ENCODE data around the gene OR1J4.

OR1J4 gene

GRCh38 chr9:122552812-122553211, 33.9 kb downstream of the OR1J4 start, which contains the start of gene OR1N2:
Gene OR1N2, plus strand, starts transcription at chr9:122553112. Its CDS starts 100 bp downstream, at chr9:122553212.
- TF ChIP-seq CTCF (IDR thresholded peaks at IDR 0.05; ENCODE audit: low read depth, low read length, missing control alignments), result no peak
- H3K36me3 ChIP-seq (replicated peaks), result no peaks in the 10 kb centered on the region
- H3K27ac ChIP-seq, result no peak within 1 kb of the TSS
- no peak for DNase-seq
- in situ Hi-C loops (cut with HindIII; ENCODE audit: low pct_ligation_motif_present, low sequenced_read_pairs), result no loop called here
- H3K27me3 ChIP-seq (replicated peaks), result no peaks in the 10 kb centered on the region
- no peak within 1 kb of the TSS for H3K4me3 ChIP-seq (ENCODE audit: low read depth, low read length)

DNA sequence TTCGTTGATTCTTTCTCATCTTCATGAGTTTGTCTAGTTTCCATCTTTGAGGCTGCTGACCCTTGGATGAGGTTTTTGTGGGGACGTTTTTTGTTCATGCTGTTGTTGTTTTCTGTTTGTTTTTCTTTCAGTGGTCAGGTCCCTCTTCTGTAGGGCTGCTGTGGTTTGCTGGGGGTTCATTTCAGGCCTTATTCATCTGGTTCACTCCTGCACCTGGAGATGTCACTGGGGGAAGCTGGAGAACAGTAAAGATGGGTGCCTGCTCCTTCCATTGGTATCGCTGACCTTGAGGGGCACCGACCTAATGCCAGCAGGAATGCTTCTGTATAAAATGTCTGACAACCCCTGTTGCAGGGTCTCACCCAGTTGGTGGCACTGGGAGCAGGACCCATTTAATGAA, 42.5 kb downstream of the OR1J4 start:
- Histone ChIP-seq H3K27ac (no peak overlapping the region), H3K36me3 (replicated peaks) (no peaks in the 10 kb centered on the region), H3K4me3 (ENCODE audit: low read depth, low read length) (no peak overlapping the region), H3K27me3 (replicated peaks) (no peaks in the 10 kb centered on the region)
- no peak for TF ChIP-seq CTCF (IDR thresholded peaks at IDR 0.05; ENCODE audit: low read depth, low read length, missing control alignments)
- in situ Hi-C loops (cut with HindIII; ENCODE audit: low pct_ligation_motif_present, low sequenced_read_pairs), result no loop called here
- no peak for DNase-seq

DNA sequence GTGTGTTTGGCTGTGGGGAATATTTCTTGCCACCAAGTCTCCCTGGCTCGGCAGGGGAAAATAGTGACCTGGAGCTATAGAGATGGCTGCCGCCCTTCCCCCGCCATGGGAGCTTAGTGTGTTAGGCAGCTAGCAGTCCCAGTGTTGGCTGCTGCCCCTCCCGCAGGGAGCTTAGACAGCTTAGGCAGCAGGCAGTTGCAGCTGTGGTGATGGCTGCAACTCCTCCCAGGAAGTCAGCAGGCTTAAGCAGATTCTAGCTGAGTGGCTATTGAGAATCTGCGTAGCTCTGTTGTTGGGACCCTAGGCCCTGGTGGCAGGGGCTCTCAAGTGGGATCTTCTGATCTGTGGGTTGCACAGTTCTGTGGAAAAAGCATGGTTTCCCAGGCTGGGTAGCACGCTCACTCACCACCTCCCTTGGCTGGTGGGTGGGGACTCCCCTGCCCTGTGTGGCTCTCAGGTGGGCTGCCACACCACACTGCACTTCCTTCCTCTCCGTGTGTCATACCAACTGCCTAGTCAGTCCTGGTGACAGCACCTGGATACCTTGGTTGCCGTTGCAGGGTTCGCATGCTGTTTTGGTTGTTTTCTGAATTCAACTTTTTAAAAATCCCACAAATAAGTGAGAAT, 43.3 kb downstream of the OR1J4 start:
- DNase-seq, result no peak
- no peak for TF ChIP-seq CTCF (IDR thresholded peaks at IDR 0.05; ENCODE audit: low read depth, low read length, missing control alignments)

GRCh38 chr9:122567901-122568300, 49.0 kb downstream of the OR1J4 start:
- Histone ChIP-seq H3K27me3 (replicated peaks) (no peaks in the 10 kb centered on the region), H3K4me3 (ENCODE audit: low read depth, low read length) (no peak overlapping the region), H3K27ac (no peak overlapping the region), H3K36me3 (replicated peaks) (no peaks in the 10 kb centered on the region)
- TF ChIP-seq CTCF (IDR thresholded peaks at IDR 0.05; ENCODE audit: low read depth, low read length, missing control alignments), result no peak
- in situ Hi-C loops (cut with HindIII; ENCODE audit: low pct_ligation_motif_present, low sequenced_read_pairs), result no loop called here
- no peak for DNase-seq

More for the DNA sequence above, 43.3 kb downstream of the OR1J4 start:
- H3K4me3 ChIP-seq (ENCODE audit: low read depth, low read length), result no peak overlapping the region
- H3K27ac ChIP-seq, result no peak overlapping the region
- in situ Hi-C loops (cut with HindIII; ENCODE audit: low pct_ligation_motif_present, low sequenced_read_pairs), result no loop called here
- H3K36me3 ChIP-seq (replicated peaks), result no peaks in the 10 kb centered on the region
- H3K27me3 ChIP-seq (replicated peaks), result no peaks in the 10 kb centered on the region
